B cell (primary cell): Measurements from ENCODE around the gene KRT6C. TPM values are rescaled to one million over a fixed set of nuclear protein-coding genes. Genes with fewer than 3 reads are reported as not detected.

Experiments used
- ATAC-seq: fragments of 200-7000 bp; cut with Tn5 transposase; one replicate; pipeline ENCODE4 v1.10.0; 2021; ENCODE audit warnings: low read depth, mild to moderate bottlenecking, moderate number of reproducible peaks, moderate library complexity
- CTCF ChIA-PET: fragments of 350-600 bp; sonication (Branson Sonifier 250); formaldehyde crosslinking; loops from one replicate; lab custom pipeline; 2021; ENCODE audit warnings: antibody characterized with exemption, inconsistent platforms; lab: Charles Lee
- POLR2A ChIA-PET: fragments of 350-600 bp; sonication (Branson Sonifier 250); formaldehyde crosslinking; loops from one replicate; lab custom pipeline; 2021; ENCODE audit warnings: antibody characterized with exemption; lab: Charles Lee
- DNase-seq: peaks from one replicate; pipeline ENCODE4 v3.0.0; 2013
- H2AFZ ChIP-seq: 2 replicates; pipeline ENCODE4 v1.6.1; 2012; ENCODE audit warnings: mild to moderate bottlenecking, low read depth, low read length; ENCODE audit not compliant: insufficient read depth, poor library complexity, severe bottlenecking
- H3K27ac ChIP-seq, 2 donors: 1 replicate in 1 of 2; 2 replicates in 1 of 2; pipeline ENCODE4 v1.5.1; 2012 to 2013; ENCODE audit warnings: low read length in 2 of 2, mild to moderate bottlenecking in 2 of 2, moderate library complexity in 1 of 2
- H3K27me3 ChIP-seq, 4 experiments: fragments of 200-600 bp in 1 of 4; sonication (generic) in 1 of 4; replicated peaks in 1 of 4; 1 replicate in 2 of 4; 2 replicates in 2 of 4; pipeline versions ENCODE4 v1.6.1 to v1.7.0; 2013 to 2016; ENCODE audit warnings: low read length in 3 of 4, mild to moderate bottlenecking in 2 of 4, mixed read lengths in 1 of 4, moderate library complexity in 1 of 4; ENCODE audit not compliant: insufficient read depth in 4 of 4, control insufficient read depth in 3 of 4; ENCODE audit errors: control extremely low read depth in 1 of 4
- H3K36me3 ChIP-seq, 2 experiments: replicated peaks in 1 of 2; 1 replicate in 1 of 2; 2 replicates in 1 of 2; pipeline versions ENCODE4 v1.6.1 to v1.7.1; 2013; ENCODE audit warnings: low read length in 1 of 2; ENCODE audit not compliant: insufficient read depth in 2 of 2, control insufficient read depth in 1 of 2; ENCODE audit errors: control extremely low read depth in 1 of 2, extremely low read depth in 1 of 2
- H3K4me1 ChIP-seq, 2 donors: fragments of 200-600 bp in 1 of 2; sonication (generic) in 1 of 2; 1 replicate in 1 of 2; 2 replicates in 1 of 2; pipeline versions ENCODE4 v1.5.1 to v1.6.1; 2013 to 2017; ENCODE audit warnings: low read length in 2 of 2; ENCODE audit not compliant: control insufficient read depth in 2 of 2, insufficient read depth in 2 of 2
- H3K4me2 ChIP-seq: replicated peaks from 2 replicates; pipeline ENCODE3; 2012; ENCODE audit warnings: mild to moderate bottlenecking, low read depth, low read length; ENCODE audit not compliant: poor library complexity, severe bottlenecking
- H3K4me3 ChIP-seq, 5 experiments: fragments of 200-600 bp in 1 of 5; sonication (generic) in 1 of 5; 1 replicate in 3 of 5; 2 replicates in 2 of 5; pipeline versions ENCODE4 v1.5.1 to v1.7.0; 2011 to 2016; ENCODE audit warnings: low read length in 4 of 5, mild to moderate bottlenecking in 4 of 5, low read depth in 2 of 5, control low read depth in 1 of 5, moderate library complexity in 1 of 5; ENCODE audit not compliant: insufficient read depth in 1 of 5; ENCODE audit errors: control extremely low read depth in 1 of 5, extremely low read depth in 1 of 5
- H3K79me2 ChIP-seq: fragments of 200-600 bp; sonication (generic); one replicate; pipeline ENCODE4 v1.6.0; 2016; ENCODE audit warnings: low read length; ENCODE audit not compliant: control insufficient read depth, insufficient read depth
- H3K9ac ChIP-seq: fragments of 200-600 bp; sonication (generic); 2 replicates; pipeline ENCODE4 v1.6.1; 2017; ENCODE audit warnings: mild to moderate bottlenecking, low read length, moderate library complexity
- H3K9me3 ChIP-seq, 3 donors: one replicate each; pipeline versions ENCODE4 v1.6.1 to v1.7.1; 2013; ENCODE audit warnings: low read length in 2 of 3; ENCODE audit not compliant: control insufficient read depth in 2 of 3, insufficient read depth in 1 of 3; ENCODE audit errors: control extremely low read depth in 1 of 3
- H4K20me1 ChIP-seq: 2 replicates; pipeline ENCODE4 v1.6.0; 2012; ENCODE audit warnings: mild to moderate bottlenecking, low read length; ENCODE audit not compliant: insufficient read depth, control insufficient read depth, poor library complexity, severe bottlenecking
- H3K27ac Mint-ChIP-seq: one replicate; pipeline ENCODE4 v1.8.0; 2021; ENCODE audit warnings: mixed read lengths
- H3K27me3 Mint-ChIP-seq: one replicate; pipeline ENCODE4 v1.8.0; 2021; ENCODE audit warnings: mixed read lengths
- H3K4me1 Mint-ChIP-seq: one replicate; pipeline ENCODE4 v1.8.0; 2021; ENCODE audit warnings: mixed read lengths
- H3K4me3 Mint-ChIP-seq: one replicate; pipeline ENCODE4 v1.8.0; 2021; ENCODE audit warnings: mixed read lengths
- H3K9me3 Mint-ChIP-seq: one replicate; pipeline ENCODE4 v1.8.0; 2022; ENCODE audit warnings: mixed read lengths; ENCODE audit not compliant: insufficient read depth
- EZH2 ChIP-seq: IDR thresholded peaks from 2 replicates; pipeline ENCODE4 v1.6.1; 2012; ENCODE audit warnings: borderline replicate concordance, low read depth, mild to moderate bottlenecking, moderate library complexity, low read length; ENCODE audit not compliant: insufficient read depth, poor library complexity, severe bottlenecking
- WGBS: methylation state at CpG from one replicate; pipeline ENCODE4 v1.1.5; 2013; ENCODE audit warnings: missing lambda C conversion rate; ENCODE audit not compliant: insufficient coverage; 5-methylcytosine and 5-hydroxymethylcytosine counted together
- intact Hi-C: fragments of 100-400 bp; cut with micrococcal nuclease; formaldehyde crosslinking; loops from one replicate; pipeline ENCODE4 v1.10.0; 2022
- polyA plus RNA-seq: library from polyadenylated mRNA; depleted of rRNA; stranded (reverse); fragments of >200 nt; gene quantifications from 2 replicates; pipeline ENCODE4 v1.2.3, GENCODE V29; 2012
- total RNA-seq, 2 donors: library from RNA; stranded (reverse); fragments of 120-200 nt in 1 of 2; gene quantifications; 1 replicate in 1 of 2; 2 replicates in 1 of 2; pipeline versions ENCODE4 v1.2.3 to v1.2.4, GENCODE V29; 2013 to 2022
- TF ChIP-seq, protein P1 (sequence below): fragments of 200-600 bp; IDR thresholded peaks from one replicate; pipeline ENCODE4 v1.8.0; 2022; ENCODE audit warnings: antibody characterized with exemption, mild to moderate bottlenecking

Gene KRT6C
- total and polyA plus RNA-seq, 2 donors (not counting 1 experiment from before 2014, with no cell fraction given), result not detected

GRCh38 chr12:52494518-52494917 lies 20.9 kb upstream of the KRT6C start:
- Histone ChIP-seq H3K27me3 (peaks cover 0 to 7% (median 0%) of the 10 kb centered on the region in 4 experiments), H3K9me3 (no peaks in the 10 kb centered on the region), H3K4me1 (no peaks in the 10 kb centered on the region), H2AFZ (no peak overlapping the region), H3K9ac (no peak overlapping the region), H3K4me3 (no peak overlapping the region), H3K4me2 (no peak overlapping the region), H4K20me1 (no peaks in the 10 kb centered on the region), H3K27ac (no peak overlapping the region), H3K36me3 (no peaks in the 10 kb centered on the region), H3K79me2 (no peaks in the 10 kb centered on the region)
- DNase-seq, result no peak
- Mint-ChIP-seq H3K9me3 (no peaks in the 10 kb centered on the region), H3K27me3 (peaks cover 34% of the 10 kb centered on the region), H3K27ac (no peak overlapping the region), H3K4me1 (no peaks in the 10 kb centered on the region), H3K4me3 (no peak overlapping the region)
- ChIA-PET POLR2A (no interaction called here), CTCF (interaction anchor here (1.3 kb wide), 1 partner anchor 12 kb away, joined by 3 read pairs; no protein-coding TSS in a partner anchor)
- WGBS, result 75% methylated on average over 1 of the region's 4 CpGs
- intact Hi-C loops, result no loop called here
- TF ChIP-seq, protein P1, sequence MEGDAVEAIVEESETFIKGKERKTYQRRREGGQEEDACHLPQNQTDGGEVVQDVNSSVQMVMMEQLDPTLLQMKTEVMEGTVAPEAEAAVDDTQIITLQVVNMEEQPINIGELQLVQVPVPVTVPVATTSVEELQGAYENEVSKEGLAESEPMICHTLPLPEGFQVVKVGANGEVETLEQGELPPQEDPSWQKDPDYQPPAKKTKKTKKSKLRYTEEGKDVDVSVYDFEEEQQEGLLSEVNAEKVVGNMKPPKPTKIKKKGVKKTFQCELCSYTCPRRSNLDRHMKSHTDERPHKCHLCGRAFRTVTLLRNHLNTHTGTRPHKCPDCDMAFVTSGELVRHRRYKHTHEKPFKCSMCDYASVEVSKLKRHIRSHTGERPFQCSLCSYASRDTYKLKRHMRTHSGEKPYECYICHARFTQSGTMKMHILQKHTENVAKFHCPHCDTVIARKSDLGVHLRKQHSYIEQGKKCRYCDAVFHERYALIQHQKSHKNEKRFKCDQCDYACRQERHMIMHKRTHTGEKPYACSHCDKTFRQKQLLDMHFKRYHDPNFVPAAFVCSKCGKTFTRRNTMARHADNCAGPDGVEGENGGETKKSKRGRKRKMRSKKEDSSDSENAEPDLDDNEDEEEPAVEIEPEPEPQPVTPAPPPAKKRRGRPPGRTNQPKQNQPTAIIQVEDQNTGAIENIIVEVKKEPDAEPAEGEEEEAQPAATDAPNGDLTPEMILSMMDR, result no peak
- no peak for TF ChIP-seq EZH2
- no peak for ATAC-seq

DNA sequence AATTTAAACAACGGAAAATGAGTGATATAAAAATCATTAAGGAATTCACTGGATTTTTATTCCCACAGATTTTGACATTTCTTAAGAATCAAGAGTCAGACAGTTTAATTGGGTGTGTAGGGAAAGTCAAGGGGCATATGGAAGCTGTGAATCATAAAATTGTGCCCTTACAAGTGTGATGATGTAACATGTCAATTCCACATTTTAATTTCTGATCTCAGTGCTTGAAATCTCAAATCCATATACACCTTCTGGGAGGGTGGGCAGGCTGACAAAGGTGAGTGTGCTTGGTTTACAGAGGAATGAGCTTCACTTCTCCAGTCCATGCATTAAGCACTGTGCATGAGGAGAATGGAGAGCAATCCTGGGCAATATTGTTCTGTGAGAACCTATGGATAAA lies 20.5 kb upstream of the KRT6C start:
- DNase-seq (no peak), ATAC-seq (no peak)
- ChIA-PET CTCF (interaction anchor here (1.3 kb wide), 1 partner anchor 12 kb away, joined by 3 read pairs; no protein-coding TSS in a partner anchor), POLR2A (no interaction called here)
- H2AFZ ChIP-seq, result no peak overlapping the region
- H3K27me3 ChIP-seq, result peaks cover 0 to 5% (median 0%) of the 10 kb centered on the region in 4 experiments
- intact Hi-C loops, result no loop called here
- Mint-ChIP-seq H3K4me1 (no peaks in the 10 kb centered on the region), H3K4me3 (no peak overlapping the region), H3K27me3 (peaks cover 34% of the 10 kb centered on the region), H3K27ac (no peak overlapping the region), H3K9me3 (no peaks in the 10 kb centered on the region)
- no CpG with 5 or more reads among the region's 1 CpG for WGBS
- H3K27ac ChIP-seq, result no peak overlapping the region
- no peaks in the 10 kb centered on the region for H3K4me1 ChIP-seq
- TF ChIP-seq, protein P1, result no peak
- TF ChIP-seq EZH2, result no peak
- H3K9me3 ChIP-seq, result no peaks in the 10 kb centered on the region
- H3K4me3 ChIP-seq, result no peak overlapping the region
- H3K36me3 ChIP-seq, result no peaks in the 10 kb centered on the region
- no peaks in the 10 kb centered on the region for H3K79me2 ChIP-seq
- no peak overlapping the region for H3K4me2 ChIP-seq
- no peaks in the 10 kb centered on the region for H4K20me1 ChIP-seq
- no peak overlapping the region for H3K9ac ChIP-seq
